GM19238 (cell line): ENCODE results near the gene PEPD.
"Not testable (repeated sequence)": the region's sequence is repeated elsewhere in the genome, so short reads cannot be mapped to it uniquely, and the experiment has no call there.

ENCODE experiments used
- DNase-seq: peaks from one replicate; pipeline ENCODE4 v3.0.0; 2011; ENCODE audit warnings: low spot score; ENCODE audit not compliant: insufficient read length

PEPD gene

DNA sequence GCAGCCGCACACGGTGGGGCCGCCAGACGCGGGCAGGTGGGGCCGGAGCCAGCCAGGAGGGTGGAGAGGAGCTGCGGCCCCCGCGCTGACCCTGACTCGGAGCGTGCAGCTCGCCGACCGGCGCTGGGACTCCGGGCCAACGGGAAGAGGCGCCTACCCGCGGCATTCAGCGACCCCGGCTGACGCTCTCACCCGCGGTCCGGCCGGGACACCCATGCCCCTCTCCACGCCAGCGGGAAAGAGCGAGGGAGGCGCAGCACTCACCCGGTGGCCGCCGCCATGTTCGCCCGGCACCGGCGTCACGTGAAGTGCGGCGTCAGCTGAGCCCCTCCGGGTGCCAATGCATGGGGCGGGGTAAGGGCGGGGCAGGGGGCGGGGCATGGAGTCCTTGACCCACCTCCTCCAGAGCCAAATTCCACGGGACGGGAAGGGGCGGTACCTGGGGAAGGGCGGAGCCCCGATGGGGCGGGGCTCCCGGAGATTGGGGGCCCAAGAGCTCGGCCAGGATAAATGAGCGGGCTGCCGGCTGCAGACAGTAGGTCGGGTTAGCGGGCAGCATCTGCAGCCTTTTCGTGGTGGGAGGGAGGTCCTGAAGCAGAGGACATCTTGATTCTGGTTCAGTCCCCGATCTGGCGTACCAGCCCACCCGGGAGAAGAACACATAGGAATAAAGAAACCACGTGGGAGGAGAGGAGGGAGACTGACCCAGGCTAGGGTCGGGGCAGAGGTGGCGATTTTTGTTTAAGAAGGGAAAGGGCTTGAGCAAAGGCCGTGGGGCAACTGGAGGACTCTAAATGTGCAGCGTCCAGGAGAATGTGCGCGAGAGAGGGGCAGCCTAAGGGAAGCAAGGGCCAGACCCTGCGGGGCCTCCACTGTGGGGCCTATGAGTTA is at the start of gene PEPD:
TSS of gene PEPD (minus strand) at position 312 of the 891 bp plus-strand sequence. CDS start at position 281, 31 bp downstream.
- DNase-seq, result peak; percentile 99

DNA sequence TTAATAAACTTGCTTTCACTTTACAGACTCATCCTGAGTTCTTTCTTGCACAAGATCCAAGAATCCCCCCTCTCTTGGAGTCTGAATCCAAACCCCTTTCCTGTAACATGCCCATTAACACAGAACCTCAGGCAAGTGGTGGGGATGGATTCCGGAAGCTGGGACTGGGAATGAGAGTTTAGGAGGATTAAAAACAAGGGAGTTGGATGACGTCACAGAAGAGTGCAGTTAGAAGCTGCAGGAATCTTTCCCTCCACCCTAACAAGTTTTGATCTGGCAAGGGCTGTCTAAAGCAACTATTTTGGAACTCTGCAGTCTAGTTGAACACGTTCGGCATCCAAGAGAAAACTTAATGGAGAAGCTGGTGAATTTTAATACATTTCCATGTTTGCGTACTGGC is 48.2 kb upstream of the PEPD start:
- DNase-seq, result no peak

- no peak for DNase-seq
Measured at GRCh38 chr19:33568706-33569105, 47.1 kb upstream of the PEPD start.

GRCh38 chr19:33564836-33565338 is 43.3 kb upstream of the PEPD start:
- DNase-seq, result no peak

GRCh38 chr19:33562636-33563035 is 41.0 kb upstream of the PEPD start:
- no peak for DNase-seq

GRCh38 chr19:33561666-33562065 is 40.1 kb upstream of the PEPD start:
- not testable (repeated sequence) for DNase-seq

- DNase-seq, result no peak
Measured at GRCh38 chr19:33561261-33561660, 39.7 kb upstream of the PEPD start.

DNA sequence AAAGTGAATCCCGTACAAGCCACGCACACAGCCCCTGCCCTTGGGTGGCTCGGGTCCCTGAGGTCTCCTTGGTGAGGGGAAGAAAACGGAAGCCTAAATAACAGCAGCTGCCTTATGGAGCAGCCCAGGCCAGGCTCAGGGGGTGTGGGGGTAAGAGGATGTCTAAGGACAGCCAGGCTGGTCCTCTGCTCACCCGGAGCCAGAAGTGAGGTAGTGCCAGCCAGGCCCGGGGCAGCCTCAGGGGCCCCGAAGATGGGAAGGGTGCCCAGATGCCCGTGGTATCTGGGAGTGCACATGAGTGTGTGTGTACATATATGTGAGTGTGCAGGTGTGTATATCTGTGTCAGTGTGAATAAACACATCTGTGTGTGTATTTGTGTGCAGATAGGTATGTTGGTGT is 38.4 kb upstream of the PEPD start:
- no peak for DNase-seq

GRCh38 chr19:33558856-33559255 is 37.3 kb upstream of the PEPD start:
- no peak for DNase-seq

DNA sequence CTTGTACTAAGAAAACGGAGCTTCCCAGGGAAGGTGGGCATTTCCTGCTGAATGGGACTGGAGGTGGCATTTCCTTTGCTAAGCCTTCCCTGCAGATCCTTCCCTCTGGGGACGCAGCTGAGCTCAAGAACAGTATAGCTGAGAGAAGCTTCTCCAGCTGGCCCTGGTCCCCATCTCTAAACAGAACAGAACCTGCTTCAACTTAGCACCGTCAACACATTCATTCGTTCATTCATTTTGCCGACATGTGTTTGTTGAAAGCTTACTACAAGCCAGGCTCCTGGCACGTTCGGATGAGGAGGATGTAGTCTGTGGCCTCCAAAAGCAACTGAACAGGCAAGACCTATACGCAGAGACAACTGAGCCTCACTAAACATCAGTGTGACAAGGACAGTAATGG is 36.6 kb upstream of the PEPD start:
- DNase-seq, result no peak

GRCh38 chr19:33557720-33558119 is 36.1 kb upstream of the PEPD start:
- DNase-seq, result no peak

GRCh38 chr19:33557196-33557595 is 35.6 kb upstream of the PEPD start:
- no peak for DNase-seq

GRCh38 chr19:33556261-33556660 is 34.7 kb upstream of the PEPD start:
- DNase-seq, result no peak

GRCh38 chr19:33555726-33556125 is 34.1 kb upstream of the PEPD start:
- not testable (repeated sequence) for DNase-seq

DNA sequence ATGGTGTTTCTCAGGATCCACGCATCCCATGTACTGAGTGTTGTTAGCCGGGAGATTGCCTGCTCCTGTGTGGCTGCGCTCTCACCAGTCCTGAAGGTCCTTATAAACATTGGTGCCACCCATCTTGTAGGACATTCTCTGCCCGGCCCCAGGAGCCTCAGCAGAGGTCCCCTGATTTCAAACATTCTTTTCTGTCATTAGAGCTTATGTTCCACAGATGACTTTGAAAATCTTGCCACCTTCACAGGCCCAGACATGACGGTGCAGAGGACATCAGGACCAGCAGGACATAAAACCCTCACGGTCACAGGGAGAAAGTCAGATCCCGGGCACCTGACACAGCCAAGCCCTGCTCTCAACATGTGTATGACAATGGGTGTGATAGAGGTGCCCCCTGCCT is 33.2 kb upstream of the PEPD start:
- no peak for DNase-seq

- no peak for DNase-seq
Measured at GRCh38 chr19:33554391-33554790, 32.8 kb upstream of the PEPD start.

DNA sequence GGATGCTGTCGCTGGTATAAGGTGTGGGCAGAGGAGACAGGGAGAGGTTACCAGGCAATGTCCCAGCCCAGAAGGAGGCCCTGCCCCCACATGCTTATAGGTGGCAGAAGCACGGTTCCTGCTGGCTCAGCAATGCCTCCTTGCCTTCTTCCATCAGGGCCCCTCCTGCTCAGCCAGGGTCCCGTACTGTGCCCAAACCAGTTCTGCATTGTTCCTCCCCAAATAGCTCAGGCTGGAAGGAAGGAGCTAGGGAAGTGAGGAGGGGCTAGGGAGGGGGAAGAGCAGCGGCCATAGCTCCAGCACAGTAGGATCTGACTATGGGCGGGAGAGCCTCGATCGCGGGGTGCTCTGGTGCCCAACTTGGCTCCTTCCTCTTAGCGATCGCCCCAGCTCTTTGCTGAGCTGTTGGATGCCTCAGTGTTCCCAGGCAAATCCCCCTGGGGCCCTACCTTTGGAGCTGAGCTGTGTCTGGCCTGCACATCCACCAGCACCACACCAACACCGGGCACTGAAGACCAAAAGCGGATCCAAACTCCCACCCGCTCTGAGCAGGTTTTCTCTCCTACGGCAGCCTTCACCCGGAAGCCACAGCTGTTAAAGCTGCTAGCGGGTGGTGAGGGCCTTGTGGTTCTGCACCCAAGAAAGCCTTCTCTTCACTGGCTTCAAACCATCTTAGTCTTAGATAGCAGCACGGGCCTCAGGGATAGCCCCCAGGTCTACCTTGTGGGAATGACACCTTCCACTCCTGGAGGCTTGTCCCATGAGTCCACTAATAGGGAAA is 32.1 kb upstream of the PEPD start:
- DNase-seq, result no peak

DNA sequence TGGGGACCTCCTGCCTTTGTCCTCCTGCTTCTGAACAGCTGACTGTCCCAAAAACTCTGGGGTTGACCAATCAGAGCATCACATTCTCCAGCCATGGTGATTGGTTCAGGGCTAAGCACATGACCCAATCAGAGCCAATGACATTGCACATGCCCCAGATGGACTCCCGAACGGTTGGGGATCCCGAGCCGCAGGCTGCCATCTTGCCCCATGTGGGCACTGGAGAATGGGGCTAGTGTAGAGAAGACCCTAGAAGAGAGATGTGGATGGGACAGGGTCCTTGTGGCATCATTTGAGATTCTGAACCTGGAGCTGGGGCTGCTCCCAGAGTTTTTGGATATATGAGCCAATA is 31.3 kb upstream of the PEPD start:
- DNase-seq, result no peak

DNA sequence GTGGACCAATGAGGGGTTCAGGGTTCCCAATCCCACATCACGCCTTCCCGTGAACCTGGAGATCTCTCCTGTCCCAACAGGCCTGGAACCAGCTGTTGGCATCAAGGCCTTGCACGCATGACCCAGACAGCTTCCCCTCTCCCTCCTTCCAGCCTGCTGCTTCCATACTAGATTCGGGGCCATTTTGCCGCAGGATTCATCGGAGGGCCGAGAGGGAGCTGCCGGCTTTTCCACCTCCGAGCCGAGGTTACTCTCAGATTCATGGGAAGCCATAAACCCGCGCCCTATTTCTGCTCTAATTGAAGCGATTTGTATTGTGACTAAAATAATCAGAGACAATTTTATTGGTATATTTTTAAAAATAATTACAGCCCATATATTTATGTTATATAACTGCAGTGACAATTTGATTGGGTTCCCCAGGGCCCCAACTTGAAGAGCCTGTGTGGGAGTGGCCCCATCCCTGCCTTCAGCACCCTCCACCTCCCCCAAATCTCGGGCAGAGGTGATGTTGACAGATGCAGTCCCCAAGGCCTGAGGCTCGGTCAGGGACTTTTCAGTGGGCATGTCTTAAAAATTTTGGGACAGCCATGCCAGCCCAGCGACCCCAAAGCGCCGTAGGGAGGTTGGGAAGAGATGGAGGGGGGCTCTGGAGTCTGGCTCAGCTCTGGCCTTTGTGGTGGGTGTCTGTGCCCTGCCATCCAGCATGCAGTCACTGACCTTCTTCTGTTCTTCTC is 30.8 kb upstream of the PEPD start:
- no peak for DNase-seq

DNA sequence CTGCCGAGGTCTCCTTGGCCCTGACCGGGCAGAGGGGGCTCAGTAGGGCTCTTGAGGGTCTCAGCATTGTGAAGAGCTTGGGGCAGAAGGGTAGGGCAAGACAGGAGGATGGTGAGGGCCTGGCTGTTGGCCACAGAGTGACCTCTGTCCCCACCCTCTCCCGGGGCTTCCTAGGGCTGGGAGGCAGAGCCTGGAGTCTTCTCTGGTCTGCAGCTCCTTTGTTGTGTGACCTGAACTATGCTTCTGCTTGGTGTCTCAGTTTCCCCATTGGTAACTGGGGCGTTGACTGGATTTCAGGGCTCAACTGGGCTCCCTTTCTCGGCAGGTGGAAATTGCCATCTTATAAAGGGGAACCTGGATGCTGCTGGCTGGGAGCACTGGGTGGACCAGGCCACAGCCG is 30.1 kb upstream of the PEPD start:
- no peak for DNase-seq

DNA sequence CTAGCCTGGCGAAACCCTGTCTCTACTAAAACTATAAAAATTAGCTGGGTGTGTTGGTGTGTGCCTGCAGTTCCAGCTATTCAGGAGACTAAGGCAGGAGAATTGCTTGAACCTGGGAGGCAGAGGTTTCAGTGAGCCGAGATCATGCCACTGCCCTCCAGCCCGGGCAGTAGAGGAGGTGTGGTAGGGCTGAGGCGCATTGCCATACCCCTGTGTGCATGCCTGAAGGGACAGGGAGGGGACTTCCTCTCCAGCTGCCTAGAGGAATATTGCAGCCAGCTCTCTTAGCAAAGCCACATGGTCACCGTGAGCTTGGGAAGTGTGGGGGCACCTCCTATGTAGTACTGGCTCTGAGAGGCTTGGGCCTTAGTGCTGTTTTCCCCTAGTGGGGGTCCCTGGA is 29.2 kb upstream of the PEPD start:
- DNase-seq, result no peak

GRCh38 chr19:33547676-33548075 is 26.1 kb upstream of the PEPD start:
- no peak for DNase-seq
